ENCODE measurements around the gene RBPJL.

RBPJL gene

DNA sequence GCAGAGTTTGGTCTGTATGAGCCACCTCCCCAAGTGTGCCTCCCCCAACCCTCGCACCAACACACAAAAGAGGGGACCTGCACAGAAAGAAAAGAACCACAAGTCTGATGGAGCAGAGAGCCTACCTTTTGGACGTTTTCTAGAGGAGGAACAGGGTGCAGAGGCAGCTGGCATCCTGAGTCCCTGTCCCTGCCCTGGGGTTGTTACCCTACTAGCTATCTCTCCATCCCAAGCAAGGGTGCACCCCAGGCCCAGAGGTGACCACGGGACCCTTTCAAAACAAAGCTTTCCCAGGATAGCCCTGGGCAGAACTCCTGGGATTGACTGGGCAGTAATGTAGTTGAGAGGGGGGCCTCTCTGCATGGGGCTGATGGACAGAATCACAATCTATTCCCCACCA is 11.2 kb downstream of the RBPJL start:
- FAIRE-seq (no peak), DNase-seq (ENCODE audit: insufficient read length, low spot score) (no peak)
- TF ChIP-seq POLR2A (IDR thresholded peaks at IDR 0.05; ENCODE audit: low read depth, low read length), result no peak

DNA sequence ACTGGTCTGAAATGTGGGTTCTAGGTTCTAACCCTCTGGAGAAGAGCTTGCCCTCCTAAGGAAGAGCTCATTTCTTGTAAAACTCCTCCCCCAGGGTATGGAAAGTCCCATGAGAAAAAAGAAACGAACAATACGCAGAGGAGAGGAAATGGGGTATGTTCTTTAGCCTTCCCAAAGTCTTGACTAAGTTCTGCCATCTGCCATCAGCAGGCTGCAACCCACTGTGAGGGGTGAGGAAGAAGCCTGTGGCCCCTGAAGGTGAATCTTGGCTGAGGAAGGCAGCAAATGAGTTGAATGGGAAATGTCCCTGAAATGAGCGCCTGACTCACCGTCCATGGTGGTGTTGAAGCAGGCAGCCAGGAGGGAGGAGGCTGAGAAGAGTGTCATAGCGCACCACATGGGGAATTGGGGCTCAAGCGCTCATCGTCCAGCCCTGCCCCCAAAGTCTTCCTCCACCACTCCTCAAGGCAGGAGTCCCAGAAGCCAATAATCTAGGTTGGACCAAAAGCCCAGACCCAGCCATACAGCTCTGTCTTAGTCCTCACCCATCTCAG is 11.8 kb downstream of the RBPJL start:
- no peak for TF ChIP-seq POLR2A (IDR thresholded peaks at IDR 0.05; ENCODE audit: low read depth, low read length)
- no peak for FAIRE-seq
- DNase-seq (ENCODE audit: insufficient read length, low spot score), result no peak

DNA sequence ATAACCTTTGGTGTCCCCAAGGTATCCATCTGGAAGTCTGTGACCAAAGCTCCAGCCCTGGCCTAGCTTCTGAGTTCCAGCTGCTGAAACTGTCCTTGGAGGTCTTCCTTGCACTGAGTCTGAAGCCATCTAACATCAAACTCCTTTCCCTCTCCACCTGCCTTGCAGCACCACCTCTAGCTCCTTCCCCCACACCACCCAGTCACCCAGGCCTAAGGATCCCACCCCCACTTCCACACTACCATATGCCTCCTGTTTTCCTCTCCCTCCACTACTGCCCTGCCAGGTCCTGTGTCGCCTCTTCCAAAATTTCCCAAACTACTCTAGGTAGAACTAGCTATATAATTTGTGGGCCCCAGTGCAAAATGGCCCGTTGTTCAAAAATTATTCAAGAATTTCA is 12.3 kb downstream of the RBPJL start:
- no peak for DNase-seq (ENCODE audit: insufficient read length, low spot score)
- no peak for FAIRE-seq
- no peak for TF ChIP-seq POLR2A (IDR thresholded peaks at IDR 0.05; ENCODE audit: low read depth, low read length)

DNA sequence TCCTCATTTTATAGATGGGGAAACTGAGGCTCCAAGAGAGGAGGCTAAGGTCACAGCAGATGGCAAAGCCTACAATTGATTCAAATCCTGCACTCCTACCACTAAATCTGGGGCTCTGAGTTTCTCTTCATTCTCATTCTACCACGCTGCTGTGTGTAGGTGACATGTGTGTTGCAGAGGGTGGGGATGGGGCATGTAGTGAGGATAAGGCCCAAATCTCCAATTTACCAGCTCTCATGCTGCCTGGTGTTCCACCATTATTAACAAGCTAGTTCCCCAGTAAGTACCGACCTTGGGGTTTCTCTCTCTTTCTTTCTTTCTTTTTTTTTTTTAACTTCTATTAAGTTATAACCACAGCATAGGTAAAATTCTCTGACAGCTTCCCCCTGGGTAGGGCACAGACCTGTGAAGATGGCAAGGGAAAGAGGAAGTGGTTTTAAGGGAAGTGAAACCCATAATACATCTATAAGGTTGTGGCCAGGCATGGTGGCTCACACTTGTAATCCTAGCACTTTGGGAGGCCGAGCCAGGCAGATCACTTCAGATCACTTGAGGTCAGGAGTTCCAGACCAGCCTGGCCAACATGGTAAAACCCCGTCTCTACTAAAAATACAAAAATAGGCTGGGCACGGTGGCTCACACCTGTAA is 14.4 kb downstream of the RBPJL start:
- DNase-seq (ENCODE audit: insufficient read length, low spot score) (no peak), FAIRE-seq (no peak)
- no peak for TF ChIP-seq POLR2A (IDR thresholded peaks at IDR 0.05; ENCODE audit: low read depth, low read length)

DNA sequence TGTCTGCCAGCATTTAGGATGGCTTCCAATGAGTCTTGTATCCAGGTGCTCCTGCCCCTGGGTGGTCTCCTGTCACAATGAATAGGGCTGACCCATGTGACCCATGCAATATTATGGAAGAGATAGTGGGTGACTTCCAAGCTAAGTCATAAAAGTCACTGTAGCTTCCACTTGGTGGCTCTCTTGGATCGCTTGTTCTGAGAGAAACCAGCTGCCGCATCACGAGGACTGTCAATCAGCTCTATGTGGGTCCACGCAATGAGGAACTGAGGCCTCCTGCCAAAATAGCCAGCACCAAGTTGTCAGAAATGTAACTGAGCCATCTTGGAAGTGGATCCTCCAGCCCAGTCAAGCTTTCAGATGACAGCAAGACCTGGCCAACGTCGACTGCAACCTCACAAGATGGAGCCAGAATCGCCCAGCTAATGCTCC is 16.3 kb downstream of the RBPJL start:
- TF ChIP-seq POLR2A (IDR thresholded peaks at IDR 0.05; ENCODE audit: low read depth, low read length), result no peak
- no peak for DNase-seq (ENCODE audit: insufficient read length, low spot score)
- FAIRE-seq, result no peak

DNA sequence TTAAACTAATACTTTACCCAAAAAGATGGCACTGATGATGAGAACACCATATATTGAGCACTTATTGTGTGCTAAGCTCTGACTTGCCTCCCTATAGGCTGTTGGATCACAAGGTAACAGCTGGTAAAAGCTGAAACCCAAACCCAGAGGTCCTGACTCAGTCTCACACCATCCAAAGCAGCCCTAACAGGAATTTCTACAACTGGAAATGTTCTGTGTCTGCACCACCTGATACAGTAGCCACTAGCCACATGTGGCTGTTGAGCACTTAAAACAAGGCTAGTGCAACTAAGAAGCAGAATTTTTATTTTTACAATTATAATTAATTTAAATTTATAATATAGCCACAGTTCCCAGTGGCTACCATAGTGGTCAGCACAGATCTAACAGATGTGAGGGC is 17.1 kb downstream of the RBPJL start:
- TF ChIP-seq POLR2A (IDR thresholded peaks at IDR 0.05; ENCODE audit: low read depth, low read length), result no peak
- FAIRE-seq (no peak), DNase-seq (ENCODE audit: insufficient read length, low spot score) (no peak)

DNA sequence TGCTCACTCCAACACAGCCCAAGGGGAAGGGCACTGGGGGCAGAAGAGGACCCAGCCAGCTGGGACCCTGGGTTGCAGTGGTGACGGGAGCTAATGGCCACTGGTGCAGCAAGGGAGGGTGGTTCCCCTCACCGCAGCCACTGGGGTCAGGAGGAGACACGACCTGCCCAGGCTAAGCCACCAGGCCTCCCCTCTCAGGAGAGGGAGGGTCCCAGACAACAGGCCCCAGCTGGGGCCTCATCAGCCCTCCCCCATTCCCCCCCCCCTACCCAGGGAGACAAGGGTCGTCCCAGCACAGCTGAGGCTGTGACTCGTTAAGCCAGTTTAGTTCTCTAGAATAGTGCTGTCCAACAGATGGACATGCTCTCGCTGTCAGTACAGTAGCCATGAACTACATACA is 18.7 kb downstream of the RBPJL start:
- no peak for TF ChIP-seq POLR2A (IDR thresholded peaks at IDR 0.05; ENCODE audit: low read depth, low read length)
- DNase-seq (ENCODE audit: insufficient read length, low spot score) (no peak), FAIRE-seq (no peak)

DNA sequence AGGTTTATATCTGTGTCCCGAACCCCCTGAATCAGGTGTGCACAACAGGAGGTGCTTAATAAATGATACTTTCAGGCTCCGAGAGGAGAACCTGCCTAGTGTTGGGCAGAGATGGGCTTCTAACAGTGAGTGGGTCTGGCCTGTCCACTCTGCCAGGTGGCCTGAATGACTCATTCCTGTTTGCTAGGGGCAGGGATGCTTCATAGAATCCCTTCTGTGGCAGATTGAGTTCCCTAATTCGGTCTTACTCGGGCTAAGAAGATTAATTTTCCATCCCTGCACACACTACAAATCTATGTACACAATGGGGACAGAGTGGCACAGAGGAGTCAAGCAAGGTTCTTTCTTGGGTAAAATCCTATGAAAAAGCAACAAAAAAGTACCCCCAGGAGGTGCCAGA is 21.8 kb downstream of the RBPJL start:
- no peak for TF ChIP-seq POLR2A (IDR thresholded peaks at IDR 0.05; ENCODE audit: low read depth, low read length)
- DNase-seq (ENCODE audit: insufficient read length, low spot score) (no peak), FAIRE-seq (no peak)

DNA sequence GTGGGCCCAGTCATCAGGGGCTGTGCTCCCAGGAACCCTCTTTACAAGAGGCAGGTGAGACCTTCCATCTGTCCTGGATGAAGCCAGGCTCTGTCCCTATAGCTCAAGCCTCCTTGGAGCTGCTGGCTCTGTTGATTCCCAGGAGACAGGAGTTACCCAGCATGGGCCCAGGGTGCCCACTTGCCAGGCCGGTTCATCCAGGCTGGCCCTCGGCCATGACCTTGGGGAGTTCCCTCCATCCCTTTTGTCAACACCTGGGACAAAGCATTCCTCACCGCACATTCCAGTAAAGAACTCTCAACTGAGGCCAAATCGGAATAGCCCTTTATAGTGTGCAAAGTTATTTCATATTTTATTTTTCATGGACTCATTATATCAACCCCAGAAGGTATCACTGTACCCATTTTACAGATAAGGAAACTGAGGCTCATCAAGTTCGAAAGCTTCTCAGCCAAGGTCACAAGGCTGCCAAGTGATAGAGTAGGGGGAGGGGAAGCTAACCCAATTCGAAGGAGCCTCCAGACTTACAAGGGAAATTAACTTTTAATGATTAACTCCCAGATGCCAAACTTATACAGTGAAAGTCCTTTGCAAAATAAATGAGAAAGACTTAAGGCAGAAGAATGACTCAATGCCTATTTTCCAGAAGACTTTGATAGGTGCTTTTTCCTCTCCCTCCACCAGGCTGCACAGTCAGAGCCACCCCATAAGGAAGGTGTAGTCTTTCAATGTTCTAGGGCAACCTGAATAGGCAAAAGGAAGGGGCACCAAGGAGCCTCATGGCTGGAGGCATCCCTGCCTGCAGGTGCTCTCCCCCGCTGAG is 23.1 kb downstream of the RBPJL start:
- TF ChIP-seq POLR2A (IDR thresholded peaks at IDR 0.05; ENCODE audit: low read depth, low read length), result no peak
- FAIRE-seq, result no peak
- DNase-seq (ENCODE audit: insufficient read length, low spot score), result no peak

DNA sequence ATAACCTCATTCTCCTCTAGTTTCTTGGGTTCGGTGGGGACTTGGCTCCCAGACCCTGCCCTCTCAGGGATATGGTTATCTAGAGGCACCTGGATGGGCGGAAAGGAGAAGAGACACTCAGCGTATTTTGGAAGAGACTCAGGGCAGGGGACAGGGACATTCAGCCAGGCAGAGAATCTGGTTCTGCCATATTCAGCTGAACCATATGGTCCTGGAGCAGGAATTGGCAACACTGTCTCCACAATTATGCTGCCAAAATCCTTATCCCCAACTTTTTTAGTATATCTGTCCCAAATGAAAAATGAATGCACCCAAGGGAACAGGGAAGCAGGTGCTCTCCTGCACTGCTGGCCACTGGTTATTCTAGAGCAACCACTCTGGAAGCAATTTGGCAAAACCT is 23.8 kb downstream of the RBPJL start:
- no peak for TF ChIP-seq POLR2A (IDR thresholded peaks at IDR 0.05; ENCODE audit: low read depth, low read length)
- FAIRE-seq, result no peak
- DNase-seq (ENCODE audit: insufficient read length, low spot score), result no peak

DNA sequence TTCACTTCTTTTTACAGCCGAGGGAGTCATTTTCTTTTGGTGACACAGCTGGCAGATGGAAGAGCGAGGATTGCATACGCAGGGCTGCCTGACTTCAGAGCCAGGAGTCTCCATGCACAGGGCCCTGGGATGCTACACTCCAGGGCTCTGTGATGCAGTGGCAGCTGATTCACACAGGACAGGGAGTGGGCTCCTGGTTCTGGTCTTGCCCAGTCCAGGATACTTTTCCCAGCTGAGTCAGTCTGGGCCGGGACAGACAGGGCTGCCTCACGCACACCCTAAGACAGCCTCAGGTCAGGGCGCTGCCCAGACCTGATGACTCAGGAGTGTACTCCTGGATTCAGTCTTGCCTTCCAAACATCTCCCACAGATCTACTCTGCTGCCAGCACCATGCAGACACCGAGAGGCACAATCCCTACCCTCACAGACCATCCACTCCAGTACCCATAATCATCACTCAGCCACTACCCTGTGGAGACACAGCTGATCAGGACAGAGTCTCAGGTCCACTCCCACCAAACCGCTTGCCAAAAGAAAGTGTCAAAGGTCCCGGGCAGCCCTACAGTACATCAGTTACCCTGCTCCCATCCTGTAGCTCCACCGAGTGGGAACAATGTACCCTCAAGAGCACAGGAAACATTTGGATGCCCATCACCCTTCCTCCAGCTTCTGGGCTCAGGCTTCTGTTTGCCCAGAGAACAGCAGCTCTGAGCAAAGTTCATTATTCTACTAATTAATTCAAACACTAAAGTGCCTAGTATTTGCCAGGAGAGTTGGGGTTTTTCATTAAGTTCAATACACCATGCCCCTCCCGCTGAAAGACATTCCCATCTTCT is 30.1 kb downstream of the RBPJL start:
- FAIRE-seq (peak; percentile 87), DNase-seq (ENCODE audit: insufficient read length, low spot score) (peak; percentile 83)
- no peak for TF ChIP-seq POLR2A (IDR thresholded peaks at IDR 0.05; ENCODE audit: low read depth, low read length)

DNA sequence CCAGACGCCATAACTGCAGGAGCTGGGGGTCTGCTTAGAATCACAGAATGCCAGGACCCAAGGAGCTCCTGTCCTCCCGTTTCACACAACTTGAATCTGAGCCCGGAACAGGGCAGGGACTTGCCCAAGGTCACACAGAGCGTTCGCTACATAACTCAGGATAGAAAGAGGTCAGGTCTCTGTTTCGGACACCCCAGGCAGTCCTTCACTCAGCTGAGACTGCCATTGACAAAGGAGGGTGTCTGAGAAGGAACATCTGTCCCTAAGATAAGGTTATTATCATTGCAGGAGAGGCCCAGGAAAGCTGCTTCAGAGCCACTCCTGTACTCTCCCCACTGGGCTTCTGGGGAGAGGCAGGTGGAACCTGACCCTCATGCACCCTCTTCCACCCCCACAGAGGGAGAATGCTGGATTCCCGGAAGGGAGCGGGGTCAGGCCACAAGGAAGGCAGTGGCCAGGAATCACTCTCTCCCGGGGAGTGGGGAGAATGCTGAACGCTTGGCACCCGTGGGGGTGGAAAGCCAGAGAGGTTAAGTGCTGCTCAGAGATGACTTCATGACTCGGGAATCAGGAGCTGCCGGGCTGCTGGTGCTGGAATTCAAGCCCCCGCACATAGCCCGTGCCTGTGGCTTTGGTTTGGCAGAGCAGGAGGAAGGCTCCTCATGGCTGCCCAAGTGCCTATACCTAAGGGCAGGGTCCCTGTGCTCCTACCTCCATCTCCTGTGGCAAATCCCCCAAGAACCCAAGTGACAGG is 30.9 kb downstream of the RBPJL start:
- no peak for TF ChIP-seq POLR2A (IDR thresholded peaks at IDR 0.05; ENCODE audit: low read depth, low read length)
- no peak for FAIRE-seq
- peak; percentile 83 for DNase-seq (ENCODE audit: insufficient read length, low spot score)
